Body of pancreas (tissue), 4 donors: ENCODE data around the gene DYRK1B. TPM values are rescaled to one million over a fixed set of nuclear protein-coding genes. Genes with fewer than 3 reads are reported as not detected.
A peak's percentile ranks its signal among the peaks of the same experiment; 100 is the strongest.

Experiments
- ATAC-seq: fragments of 150-250 bp; one replicate; pipeline ENCODE4 v1.9.1; 2016
- DNase-seq, 4 donors: peaks; one replicate each; pipeline ENCODE4 v3.0.0-alpha.2; 2019
- H3K27ac ChIP-seq, 4 donors: fragments of 200-600 bp; sonication (generic); 1 replicate in 3 of 4; 2 replicates in 1 of 4; pipeline versions ENCODE4 v1.5.1 to v1.6.1; 2016 to 2019; ENCODE audit warnings: mild to moderate bottlenecking in 1 of 4, mixed read lengths in 1 of 4, moderate library complexity in 1 of 4
- H3K27me3 ChIP-seq, 2 donors: fragments of 200-600 bp; sonication (generic); one replicate each; pipeline ENCODE4 v1.6.0; 2016; ENCODE audit warnings: mild to moderate bottlenecking in 1 of 2
- H3K36me3 ChIP-seq, 2 donors: fragments of 200-600 bp; sonication (generic); replicated peaks in 1 of 2; 2 replicates each; pipeline ENCODE4 v1.5.1; 2016; ENCODE audit warnings: low read depth in 2 of 2; ENCODE audit not compliant: insufficient read depth in 1 of 2
- H3K4me1 ChIP-seq: fragments of 200-600 bp; sonication (generic); one replicate; pipeline ENCODE4 v1.6.0; 2016
- H3K4me3 ChIP-seq, 2 donors: fragments of 200-600 bp; sonication (generic); 1 replicate in 1 of 2; 2 replicates in 1 of 2; pipeline ENCODE4 v1.5.1; 2016 to 2019
- H3K9me3 ChIP-seq, 3 donors: fragments of 200-600 bp; sonication (generic); 1 replicate in 2 of 3; 2 replicates in 1 of 3; pipeline ENCODE4 v1.5.1; 2016
- CTCF ChIP-seq, 7 experiments: fragments of 450-650 bp in 4 of 7; fragments of 200-600 bp in 3 of 7; sonication (generic) in 3 of 7; IDR thresholded peaks; one replicate each; pipeline ENCODE4 v1.5.1; 2016 to 2019; ENCODE audit warnings: antibody characterized with exemption in 7 of 7
- POLR2A ChIP-seq, 3 donors: fragments of 450-650 bp; IDR thresholded peaks; one replicate each; pipeline ENCODE4 v1.6.1; 2016; ENCODE audit warnings: antibody characterized with exemption in 3 of 3, mild to moderate bottlenecking in 2 of 3
- whole genome bisulfite sequencing, 2 donors: methylation state at CpG; one replicate each; pipeline ENCODE4 v1.1.5; 2017; 5-methylcytosine and 5-hydroxymethylcytosine counted together
- intact Hi-C: fragments of 100-400 bp; cut with DNase I; formaldehyde crosslinking; loops from one replicate; pipeline ENCODE4 v1.15.1; 2023
- total RNA-seq, 2 donors: library from RNA; depleted of rRNA; stranded (reverse); fragments of >200 nt; gene quantifications; one replicate each; pipeline ENCODE4 v1.1.0, GENCODE V29; 2016

The DYRK1B gene
- total RNA-seq, 2 donors from 2014 or later: 11.9 to 21.1 TPM

- Histone ChIP-seq H3K27ac (no peak overlapping the region), H3K9me3 (no peaks in the 10 kb centered on the region), H3K4me1 (no peaks in the 10 kb centered on the region), H3K36me3 (no peaks in the 10 kb centered on the region), H3K27me3 (no peaks in the 10 kb centered on the region), H3K4me3 (no peak overlapping the region)
- TF ChIP-seq POLR2A (IDR thresholded peaks at IDR 0.05): no peak
- no peak for TF ChIP-seq CTCF (IDR thresholded peaks at IDR 0.05)
- intact Hi-C loops: no loop called here
- 88 to 93% methylated on average over 2 of the region's 2 CpGs for WGBS, 2 donors
- ATAC-seq (no peak), DNase-seq (no peak)
Observed at GRCh38 chr19:39867133-39867532, 33.2 kb upstream of the DYRK1B start.

GRCh38 chr19:39865953-39866352, 32.0 kb upstream of the DYRK1B start:
- DNase-seq: no peak
- no peaks in the 10 kb centered on the region for H3K9me3 ChIP-seq
- H3K27ac ChIP-seq: no peak overlapping the region
- H3K4me1 ChIP-seq: no peaks in the 10 kb centered on the region
- ATAC-seq: no peak
- TF ChIP-seq POLR2A (IDR thresholded peaks at IDR 0.05): no peak
- TF ChIP-seq CTCF (IDR thresholded peaks at IDR 0.05): no peak
- WGBS, 2 donors: 67 to 69% methylated on average over 5 of the region's 5 CpGs
- intact Hi-C loops: no loop called here
- H3K27me3 ChIP-seq: no peaks in the 10 kb centered on the region
- no peaks in the 10 kb centered on the region for H3K36me3 ChIP-seq
- no peak overlapping the region for H3K4me3 ChIP-seq

- Histone ChIP-seq H3K4me1 (no peaks in the 10 kb centered on the region), H3K9me3 (no peaks in the 10 kb centered on the region), H3K4me3 (no peak overlapping the region), H3K27me3 (no peaks in the 10 kb centered on the region), H3K36me3 (no peaks in the 10 kb centered on the region), H3K27ac (no peak overlapping the region)
- DNase-seq (no peak), ATAC-seq (no peak)
- TF ChIP-seq POLR2A (IDR thresholded peaks at IDR 0.05) (no peak), CTCF (IDR thresholded peaks at IDR 0.05) (no peak)
- intact Hi-C loops: no loop called here
- WGBS, 2 donors: 76 to 88% methylated on average over 2 of the region's 2 CpGs
Observed at GRCh38 chr19:39865186-39865585, 31.2 kb upstream of the DYRK1B start.

- DNase-seq (no peak), ATAC-seq (no peak)
- Histone ChIP-seq H3K9me3 (no peaks in the 10 kb centered on the region), H3K4me1 (no peaks in the 10 kb centered on the region), H3K4me3 (no peak overlapping the region), H3K36me3 (no peaks in the 10 kb centered on the region), H3K27me3 (no peaks in the 10 kb centered on the region), H3K27ac (no peak overlapping the region)
- intact Hi-C loops: no loop called here
- TF ChIP-seq POLR2A (IDR thresholded peaks at IDR 0.05) (no peak), CTCF (IDR thresholded peaks at IDR 0.05) (no peak)
- 60 to 70% methylated on average over 2 of the region's 2 CpGs for WGBS, 2 donors
Observed at GRCh38 chr19:39864118-39864517, 30.2 kb upstream of the DYRK1B start.

- Histone ChIP-seq H3K4me1 (no peaks in the 10 kb centered on the region), H3K9me3 (no peaks in the 10 kb centered on the region), H3K36me3 (no peaks in the 10 kb centered on the region), H3K4me3 (no peak overlapping the region), H3K27me3 (no peaks in the 10 kb centered on the region), H3K27ac (no peak overlapping the region)
- 54 to 61% methylated on average over 11 of the region's 11 CpGs for WGBS, 2 donors
- peak in 1 of 4 donors; percentile 53 for DNase-seq
- ATAC-seq: no peak
- no peak for TF ChIP-seq POLR2A (IDR thresholded peaks at IDR 0.05)
- TF ChIP-seq CTCF (IDR thresholded peaks at IDR 0.05): no peak
- intact Hi-C loops: no loop called here
Observed at GRCh38 chr19:39858541-39858940, 24.6 kb upstream of the DYRK1B start.
